ENCODE results near the gene LHPP. TPM values are rescaled to one million over a fixed set of nuclear protein-coding genes. Genes with fewer than 3 reads are reported as not detected.

Gene LHPP
- total RNA-seq, 1 donor from 2014 or later, result 24.5 TPM

- Mint-ChIP-seq H3K27me3 (ENCODE audit: insufficient read depth, low read depth) (peaks cover 5% of the 10 kb centered on the region), H3K36me3 (no peaks in the 10 kb centered on the region), H3K4me3 (no peak overlapping the region), H3K27ac (no peak overlapping the region), H3K4me1 (no peaks in the 10 kb centered on the region), H3K9me3 (no peaks in the 10 kb centered on the region)
- Histone ChIP-seq H3K36me3 (no peaks in the 10 kb centered on the region), H3K4me1 (peaks cover 10% of the 10 kb centered on the region), H3F3A (ENCODE audit: low read depth) (no peaks in the 10 kb centered on the region), H2AFZ (replicated peaks) (no peak overlapping the region), H3K27ac (no peak overlapping the region), H3K79me2 (ENCODE audit: low read depth) (no peaks in the 10 kb centered on the region), H3K27me3 (no peaks in the 10 kb centered on the region), H3K9ac (no peak overlapping the region), H3K4me3 (no peak overlapping the region), H3K4me2 (no peak overlapping the region), H4K20me1 (ENCODE audit: low read depth) (no peaks in the 10 kb centered on the region), H3K9me3 (ENCODE audit: low read depth) (no peaks in the 10 kb centered on the region)
- TF ChIP-seq CTCF (IDR thresholded peaks at IDR 0.05), result no peak
- TF ChIP-seq EZH2 (IDR thresholded peaks at IDR 0.05), result no peak
- DNase-seq (ENCODE audit: low spot score), result no peak
Observed at GRCh38 chr10:124599588-124600050, 138.0 kb downstream of the LHPP start.

- Histone ChIP-seq H3K9me3 (ENCODE audit: low read depth) (no peaks in the 10 kb centered on the region), H3K4me3 (no peak overlapping the region), H3F3A (ENCODE audit: low read depth) (no peaks in the 10 kb centered on the region), H3K4me1 (peaks cover 10% of the 10 kb centered on the region), H3K4me2 (no peak overlapping the region), H4K20me1 (ENCODE audit: low read depth) (no peaks in the 10 kb centered on the region), H3K9ac (no peak overlapping the region), H3K36me3 (no peaks in the 10 kb centered on the region), H3K27ac (no peak overlapping the region), H2AFZ (replicated peaks) (no peak overlapping the region), H3K27me3 (no peaks in the 10 kb centered on the region), H3K79me2 (ENCODE audit: low read depth) (no peaks in the 10 kb centered on the region)
- Mint-ChIP-seq H3K4me1 (peaks cover 1% of the 10 kb centered on the region), H3K4me3 (no peak overlapping the region), H3K36me3 (no peaks in the 10 kb centered on the region), H3K27ac (peak overlapping the region; percentile 20), H3K27me3 (ENCODE audit: insufficient read depth, low read depth) (peaks cover 5% of the 10 kb centered on the region), H3K9me3 (no peaks in the 10 kb centered on the region)
- DNase-seq (ENCODE audit: low spot score), result no peak
- TF ChIP-seq EZH2phosphoT487 (IDR thresholded peaks at IDR 0.05) (no peak), CTCF (IDR thresholded peaks at IDR 0.05) (no peak), EZH2 (IDR thresholded peaks at IDR 0.05) (no peak)
Observed at GRCh38 chr10:124600051-124600880, 138.6 kb downstream of the LHPP start.

GRCh38 chr10:124601016-124601415 lies 139.4 kb downstream of the LHPP start:
- Mint-ChIP-seq H3K36me3 (no peaks in the 10 kb centered on the region), H3K4me1 (peaks cover 4% of the 10 kb centered on the region), H3K27me3 (ENCODE audit: insufficient read depth, low read depth) (peaks cover 5% of the 10 kb centered on the region), H3K4me3 (no peak overlapping the region), H3K27ac (peak overlapping the region; percentile 20), H3K9me3 (no peaks in the 10 kb centered on the region)
- no peaks in the 10 kb centered on the region for H3F3A ChIP-seq (ENCODE audit: low read depth)
- TF ChIP-seq CTCF (IDR thresholded peaks at IDR 0.05) (no peak), EZH2phosphoT487 (IDR thresholded peaks at IDR 0.05) (no peak), EZH2 (IDR thresholded peaks at IDR 0.05) (no peak)
- no peaks in the 10 kb centered on the region for H3K27me3 ChIP-seq
- H3K27ac ChIP-seq, result no peak overlapping the region
- H2AFZ ChIP-seq (replicated peaks), result no peak overlapping the region
- no peaks in the 10 kb centered on the region for H3K9me3 ChIP-seq (ENCODE audit: low read depth)
- peaks cover 10% of the 10 kb centered on the region for H3K4me1 ChIP-seq
- no peaks in the 10 kb centered on the region for H3K36me3 ChIP-seq
- no peak overlapping the region for H3K9ac ChIP-seq
- H3K79me2 ChIP-seq (ENCODE audit: low read depth), result no peaks in the 10 kb centered on the region
- H4K20me1 ChIP-seq (ENCODE audit: low read depth), result no peaks in the 10 kb centered on the region
- no peak overlapping the region for H3K4me2 ChIP-seq
- DNase-seq (ENCODE audit: low spot score), result no peak
- H3K4me3 ChIP-seq, result no peak overlapping the region

Measured in neural progenitor cell (in vitro differentiated cells).